Mononuclear cell (primary cell): ENCODE results near the gene ADPRHL1. TPM values are rescaled to one million over a fixed set of nuclear protein-coding genes. Genes with fewer than 3 reads are reported as not detected.

Source experiments
- H3K27me3 ChIP-seq: 2 replicates; pipeline ENCODE4 v1.6.0; 2011; ENCODE audit warnings: low read length, control low read depth; ENCODE audit not compliant: insufficient read depth
- H3K4me1 ChIP-seq: 2 replicates; pipeline ENCODE4 v1.5.1; 2011; ENCODE audit warnings: mild to moderate bottlenecking, low read length, control low read depth; ENCODE audit not compliant: insufficient read depth
- H3K4me3 ChIP-seq: 2 replicates; pipeline ENCODE4 v1.5.1; 2011; ENCODE audit warnings: mild to moderate bottlenecking, low read length, moderate library complexity
- H3K9me3 ChIP-seq: 2 replicates; pipeline ENCODE4 v1.5.1; 2011; ENCODE audit warnings: low read depth, mild to moderate bottlenecking, control low read depth, low read length
- total RNA-seq: library from RNA; depleted of rRNA; stranded (reverse); fragments of >200 nt; gene quantifications from one replicate; pipeline ENCODE4 v1.2.3, GENCODE V29; 2012

The ADPRHL1 gene
- total RNA-seq, 1 donor: 0.52 TPM

DNA sequence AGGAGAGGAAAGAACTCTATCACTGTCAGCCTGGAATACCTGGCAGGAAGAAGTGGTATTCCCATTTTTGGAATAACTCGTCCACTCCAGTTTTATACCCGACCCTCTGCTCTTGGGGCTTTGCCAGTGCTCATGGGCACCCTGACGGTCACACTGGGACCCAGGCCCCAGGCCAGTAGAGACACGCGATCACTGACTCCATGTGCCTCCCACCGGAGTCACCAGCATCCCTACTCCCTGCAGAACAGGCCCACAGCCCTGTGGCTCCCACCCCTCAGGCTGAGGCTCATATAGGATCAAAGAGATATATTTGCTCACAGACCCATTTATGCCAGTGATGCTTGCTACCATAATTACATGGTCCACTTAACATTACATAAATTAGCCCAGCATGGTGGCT lies 92.8 kb downstream of the ADPRHL1 start:
- Histone ChIP-seq H3K27me3 (peaks cover 26% of the 10 kb centered on the region), H3K4me3 (no peak overlapping the region), H3K4me1 (peaks cover 4% of the 10 kb centered on the region), H3K9me3 (no peaks in the 10 kb centered on the region)

DNA sequence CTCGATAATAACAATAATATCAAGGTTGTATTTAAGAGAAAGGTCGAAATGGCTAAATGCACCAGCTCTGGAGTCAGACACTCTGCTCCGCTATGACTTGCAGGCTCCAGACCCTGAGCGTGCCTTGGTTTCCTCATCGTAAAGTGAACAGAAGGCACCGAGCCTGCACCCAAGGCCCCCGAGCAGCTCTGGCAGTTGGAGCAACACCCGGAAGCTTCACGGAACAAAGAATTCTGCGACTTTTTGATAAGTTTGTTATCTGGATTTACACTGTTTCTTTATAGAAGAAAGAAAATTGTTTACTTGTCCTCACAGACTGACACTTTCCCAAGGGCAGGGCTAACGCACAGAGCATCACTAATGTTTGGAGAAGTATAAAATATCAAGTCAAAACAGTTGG lies 93.7 kb downstream of the ADPRHL1 start:
- H3K9me3 ChIP-seq: no peaks in the 10 kb centered on the region
- no peak overlapping the region for H3K4me3 ChIP-seq
- peaks cover 4% of the 10 kb centered on the region for H3K4me1 ChIP-seq
- H3K27me3 ChIP-seq: peaks cover 19% of the 10 kb centered on the region

DNA sequence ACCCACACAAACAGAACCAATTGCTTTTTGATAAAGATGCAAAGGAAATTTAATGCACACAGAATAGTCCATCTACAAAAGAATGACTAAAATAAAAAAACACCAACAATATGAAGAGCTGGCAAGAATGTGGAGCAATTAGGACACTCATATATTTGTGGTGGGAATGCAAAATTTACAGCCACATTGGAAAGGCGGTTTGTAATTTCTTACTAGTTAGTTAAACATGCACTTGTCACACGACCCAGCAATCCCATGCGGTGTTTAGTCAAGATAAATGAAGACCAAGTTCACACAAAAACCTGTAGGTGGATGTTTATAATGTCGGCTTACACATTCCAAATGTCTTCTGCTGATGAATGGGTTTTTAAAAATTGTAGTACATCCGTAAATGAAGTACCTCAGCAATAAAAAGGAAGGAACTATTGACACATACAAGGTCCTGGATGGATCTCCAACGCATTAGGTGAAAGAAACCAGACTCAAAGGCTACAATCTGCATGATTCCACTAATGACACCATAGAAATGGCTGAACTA lies 94.6 kb downstream of the ADPRHL1 start:
- Histone ChIP-seq H3K27me3 (peaks cover 18% of the 10 kb centered on the region), H3K4me3 (no peak overlapping the region), H3K9me3 (no peaks in the 10 kb centered on the region), H3K4me1 (peaks cover 4% of the 10 kb centered on the region)

DNA sequence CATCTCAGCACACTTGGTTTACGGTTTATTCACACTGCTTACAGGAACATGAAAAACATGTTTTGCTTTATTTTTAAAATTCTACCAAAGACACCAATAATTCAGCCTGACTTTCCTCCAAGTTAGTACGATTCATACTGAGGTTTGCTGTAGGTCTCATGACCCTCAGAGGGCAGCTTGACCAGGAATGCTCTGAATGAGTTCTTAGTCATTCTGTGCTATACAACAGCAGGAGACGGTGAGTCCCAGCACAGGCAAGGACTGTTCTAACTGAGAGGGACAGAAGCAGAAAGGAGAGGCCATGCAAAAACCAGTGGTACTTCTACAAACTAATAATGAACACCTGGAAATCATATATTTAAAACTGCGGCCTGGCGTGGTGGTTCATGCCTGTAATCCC lies 95.8 kb downstream of the ADPRHL1 start:
- Histone ChIP-seq H3K4me3 (no peak overlapping the region), H3K4me1 (no peaks in the 10 kb centered on the region), H3K9me3 (no peaks in the 10 kb centered on the region), H3K27me3 (peaks cover 12% of the 10 kb centered on the region)

DNA sequence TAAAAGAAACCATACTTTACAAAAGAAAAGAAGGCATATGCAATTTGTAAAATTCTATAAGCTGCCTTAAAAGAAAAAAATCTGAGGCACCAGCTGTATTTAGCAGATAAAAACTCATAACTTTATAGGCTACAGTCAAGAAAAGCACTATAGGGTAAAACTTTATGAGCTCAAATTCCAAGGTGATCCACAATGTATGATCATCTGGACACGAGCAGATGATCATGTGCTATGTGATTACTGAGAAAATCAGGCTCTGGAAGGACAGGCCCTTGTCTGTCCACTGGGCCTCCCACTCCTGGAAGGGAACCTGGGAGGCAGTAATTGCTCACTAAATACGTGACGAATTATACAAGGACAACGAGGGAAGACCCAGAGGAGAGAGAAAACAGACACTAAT lies 96.7 kb downstream of the ADPRHL1 start:
- H3K4me1 ChIP-seq: no peaks in the 10 kb centered on the region
- peaks cover 5% of the 10 kb centered on the region for H3K27me3 ChIP-seq
- H3K4me3 ChIP-seq: no peak overlapping the region
- no peaks in the 10 kb centered on the region for H3K9me3 ChIP-seq

DNA sequence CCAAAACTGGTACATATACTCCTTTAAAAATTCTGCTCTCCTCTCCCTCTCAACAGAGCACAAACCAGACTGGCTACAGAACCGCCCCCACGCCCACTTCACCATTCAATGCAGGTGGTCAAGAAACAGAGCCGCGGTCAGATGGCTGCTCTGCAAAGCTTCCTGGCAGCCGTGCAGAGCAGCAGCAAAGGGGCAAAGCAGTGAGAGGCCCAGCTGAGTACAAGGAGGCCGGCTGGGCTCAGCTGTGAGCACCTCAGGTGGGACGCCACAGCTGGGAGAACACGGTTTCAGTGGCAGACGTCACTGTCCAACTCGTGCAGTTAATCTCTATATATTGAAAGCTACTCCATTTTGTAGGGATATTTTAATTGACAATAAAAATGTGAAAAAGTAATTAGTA lies 97.7 kb downstream of the ADPRHL1 start:
- Histone ChIP-seq H3K4me3 (no peak overlapping the region), H3K27me3 (no peaks in the 10 kb centered on the region), H3K9me3 (no peaks in the 10 kb centered on the region), H3K4me1 (no peaks in the 10 kb centered on the region)

DNA sequence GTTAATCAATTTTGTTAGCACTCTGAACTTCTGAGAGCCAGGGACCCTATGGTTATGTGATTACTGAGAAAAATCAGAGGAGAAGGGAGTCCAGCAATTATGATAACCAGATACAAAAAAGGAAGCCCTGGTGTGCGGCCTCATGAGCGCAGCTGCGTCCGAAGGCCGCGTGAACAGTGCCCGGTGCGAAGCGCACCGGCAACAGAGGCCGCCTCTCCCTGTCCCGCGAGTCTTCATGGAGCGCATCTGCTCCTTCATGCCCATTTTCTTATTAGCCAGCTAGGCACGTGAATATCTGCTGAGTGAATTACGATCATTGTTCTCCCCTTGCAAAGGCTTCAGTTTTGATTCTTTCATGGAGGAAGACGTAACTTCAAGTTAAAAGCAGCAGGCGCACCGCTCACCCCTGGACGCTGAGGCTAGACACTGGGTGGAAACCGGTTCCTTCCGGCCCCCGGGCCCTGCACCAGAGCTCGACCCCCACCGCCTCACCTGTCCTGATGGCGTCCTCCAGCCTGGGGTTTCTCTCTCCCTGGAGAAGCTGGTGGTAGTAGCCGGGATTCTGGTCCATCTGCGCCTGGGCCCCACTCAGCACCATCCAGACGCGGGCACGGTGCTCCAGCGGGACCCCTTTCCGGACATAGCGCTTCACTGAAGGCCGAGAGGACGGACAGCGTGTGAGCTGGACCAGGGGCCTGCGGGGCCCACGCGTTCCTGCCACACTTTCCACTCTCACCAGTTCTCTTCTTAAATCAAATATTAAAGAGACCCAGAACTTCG lies 98.3 kb downstream of the ADPRHL1 start:
- Histone ChIP-seq H3K27me3 (no peaks in the 10 kb centered on the region), H3K4me1 (no peaks in the 10 kb centered on the region), H3K9me3 (no peaks in the 10 kb centered on the region), H3K4me3 (no peak overlapping the region)

DNA sequence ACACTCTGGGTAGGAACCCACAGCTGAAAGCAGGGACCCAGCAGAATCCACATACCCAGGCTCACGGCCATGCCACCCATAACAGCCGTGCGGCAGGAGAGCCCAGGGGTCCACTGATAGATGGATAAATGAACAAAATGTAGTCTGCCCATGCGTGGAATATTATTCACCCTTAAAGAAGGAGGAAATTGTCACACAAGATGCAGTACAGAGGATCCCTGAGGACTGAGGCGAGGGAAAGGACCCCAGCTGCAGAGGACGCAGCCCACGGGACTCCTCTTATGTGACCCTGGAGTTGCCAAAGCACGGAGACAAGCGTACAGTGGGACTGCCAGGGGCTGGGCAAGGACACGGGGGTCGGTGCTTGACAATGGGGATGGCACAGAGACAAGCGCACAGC lies 100.0 kb downstream of the ADPRHL1 start:
- no peaks in the 10 kb centered on the region for H3K9me3 ChIP-seq
- H3K4me1 ChIP-seq: no peaks in the 10 kb centered on the region
- no peak overlapping the region for H3K4me3 ChIP-seq
- no peaks in the 10 kb centered on the region for H3K27me3 ChIP-seq

DNA sequence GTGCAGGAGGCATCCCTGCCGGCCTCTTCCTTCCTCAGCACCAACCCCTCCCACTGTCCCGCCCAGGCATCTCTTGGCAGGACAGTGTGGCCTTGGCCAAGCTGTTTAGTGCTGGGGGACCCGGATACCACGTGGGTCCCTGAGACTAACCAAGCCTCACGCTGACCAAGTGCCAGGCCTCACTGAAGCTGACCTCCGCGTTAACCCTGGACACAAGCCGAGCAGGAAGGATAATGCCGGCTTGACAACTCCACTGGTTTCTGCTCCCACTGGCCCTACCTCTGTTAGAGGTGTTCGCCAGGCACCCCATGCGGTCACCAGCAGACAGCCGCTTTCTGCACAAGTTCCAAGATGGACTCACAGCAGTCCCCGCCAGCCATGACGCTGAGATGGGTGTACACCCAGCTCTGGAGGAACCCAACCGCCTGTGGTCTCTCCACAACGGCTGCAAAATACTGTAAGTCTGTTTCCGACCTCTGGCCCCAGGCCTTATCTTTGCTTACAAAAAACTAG lies 101.7 kb downstream of the ADPRHL1 start:
- Histone ChIP-seq H3K4me1 (no peaks in the 10 kb centered on the region), H3K27me3 (no peaks in the 10 kb centered on the region), H3K4me3 (no peak overlapping the region), H3K9me3 (no peaks in the 10 kb centered on the region)

DNA sequence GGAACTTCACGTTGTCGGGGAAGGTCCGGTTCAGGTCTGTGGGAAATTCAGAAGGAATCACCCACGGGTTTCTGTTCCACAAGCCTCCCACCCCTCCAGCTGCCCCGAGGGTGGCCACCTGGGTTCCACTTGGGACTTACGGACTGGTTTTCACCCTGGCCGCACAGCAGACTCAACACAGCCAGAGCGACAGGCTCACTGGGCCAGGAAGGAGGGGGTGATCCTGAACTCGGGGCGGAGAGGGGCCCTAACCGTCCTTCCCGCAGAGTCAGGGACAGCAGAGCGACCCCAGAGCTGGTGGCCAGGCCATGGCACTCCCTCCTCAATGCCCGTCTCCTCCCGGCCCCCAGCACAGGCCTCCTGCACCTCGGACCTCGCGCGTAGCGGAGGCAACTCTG lies 102.4 kb downstream of the ADPRHL1 start:
- H3K27me3 ChIP-seq: no peaks in the 10 kb centered on the region
- no peak overlapping the region for H3K4me3 ChIP-seq
- H3K9me3 ChIP-seq: no peaks in the 10 kb centered on the region
- no peaks in the 10 kb centered on the region for H3K4me1 ChIP-seq

DNA sequence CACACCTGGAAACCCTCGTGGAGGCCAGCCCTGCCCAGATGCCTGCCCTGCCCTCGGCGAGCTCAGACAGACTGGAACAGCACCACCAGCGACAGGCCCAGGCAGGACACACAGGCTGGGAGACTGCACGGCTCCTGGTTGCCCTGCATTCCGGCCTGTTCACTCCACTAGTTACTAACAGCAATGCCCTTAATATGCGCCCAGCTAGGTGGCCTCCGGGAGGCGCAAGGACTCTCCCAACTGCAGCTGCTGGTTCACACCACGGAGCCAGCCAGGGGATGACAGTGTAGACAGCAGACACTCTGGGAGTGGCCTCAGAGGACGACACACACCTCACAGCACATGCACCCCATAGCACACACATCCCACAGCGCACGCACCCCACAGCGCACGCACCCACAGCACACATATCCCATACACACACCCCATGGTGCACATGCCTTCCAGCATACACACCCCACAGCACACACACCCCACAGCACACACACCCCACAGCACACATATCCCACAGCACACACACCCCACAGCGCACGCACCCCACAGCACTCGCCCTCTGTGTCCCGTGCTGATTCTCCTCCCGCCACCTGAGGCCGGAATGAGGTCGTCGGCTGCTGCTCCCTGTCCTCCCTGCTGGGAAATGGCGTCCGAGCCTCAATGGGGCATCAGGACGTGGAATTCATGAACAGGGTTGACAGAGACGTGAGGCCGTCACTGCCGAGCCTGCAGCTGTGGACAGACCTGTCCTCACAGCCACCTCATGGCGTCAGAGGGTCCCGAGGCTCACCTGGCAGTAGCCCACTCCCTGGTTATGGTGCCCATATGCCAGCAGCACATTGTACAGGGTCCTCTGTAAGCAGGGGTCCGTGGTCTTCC lies 103.0 kb downstream of the ADPRHL1 start:
- Histone ChIP-seq H3K4me3 (no peak overlapping the region), H3K4me1 (no peaks in the 10 kb centered on the region), H3K27me3 (no peaks in the 10 kb centered on the region), H3K9me3 (no peaks in the 10 kb centered on the region)

Other genes with a start within 250 kb of the ADPRHL1 start
- 55.7 TPM for gene PCID2, start 244.8 kb downstream of the ADPRHL1 start, total RNA-seq
- 59.3 TPM for gene CUL4A, start 243.9 kb downstream of the ADPRHL1 start, total RNA-seq
- gene LAMP1, start 156.2 kb downstream of the ADPRHL1 start, total RNA-seq: 87.1 TPM
- 1.3 TPM for gene GRTP1, start 89.4 kb downstream of the ADPRHL1 start, total RNA-seq
- gene DCUN1D2, start 37.2 kb upstream of the ADPRHL1 start, total RNA-seq: 6.2 TPM
- gene TFDP1, start 131.3 kb upstream of the ADPRHL1 start, total RNA-seq: 20.3 TPM
- not detected for gene ATP4B, start 204.7 kb upstream of the ADPRHL1 start, total RNA-seq
- gene GRK1, start 213.7 kb upstream of the ADPRHL1 start, total RNA-seq: not detected